Thymus (tissue), 11 donors: ENCODE results near the gene UCK1. TPM values are rescaled to one million over a fixed set of nuclear protein-coding genes. Genes with fewer than 3 reads are reported as not detected.
A peak's percentile ranks its signal among the peaks of the same experiment; 100 is the strongest.
"Not testable (repeated sequence)": the region's sequence is repeated elsewhere in the genome, so short reads cannot be mapped to it uniquely, and the experiment has no call there.

Source experiments
- DNase-seq, 9 donors: peaks; one replicate each; pipeline ENCODE4 v3.0.0-alpha.2; 2013; ENCODE audit warnings: low spot score in 9 of 9, low read depth in 6 of 9, missing footprints in 1 of 9
- H3K27ac ChIP-seq, 2 donors: one replicate each; pipeline ENCODE4 v1.5.1; 2013; ENCODE audit warnings: control low read depth in 1 of 2, low read depth in 1 of 2, low read length in 1 of 2, mild to moderate bottlenecking in 1 of 2, moderate library complexity in 1 of 2
- H3K27me3 ChIP-seq, 2 donors: one replicate each; pipeline ENCODE4 v1.5.1; 2013; ENCODE audit warnings: low read length in 1 of 2; ENCODE audit not compliant: control insufficient read depth in 2 of 2, insufficient read depth in 1 of 2
- H3K36me3 ChIP-seq, 2 donors: one replicate each; pipeline ENCODE4 v1.5.1; 2013; ENCODE audit warnings: low read length in 1 of 2, mild to moderate bottlenecking in 1 of 2, moderate library complexity in 1 of 2; ENCODE audit not compliant: control insufficient read depth in 2 of 2, insufficient read depth in 2 of 2
- H3K4me1 ChIP-seq, 2 donors: one replicate each; pipeline ENCODE4 v1.5.1; 2013; ENCODE audit warnings: low read length in 2 of 2; ENCODE audit not compliant: control insufficient read depth in 2 of 2, insufficient read depth in 2 of 2
- H3K4me3 ChIP-seq, 2 donors: one replicate each; pipeline ENCODE4 v1.5.1; 2013; ENCODE audit warnings: low read length in 2 of 2, control low read depth in 1 of 2, mild to moderate bottlenecking in 1 of 2
- H3K9me3 ChIP-seq, 2 donors: one replicate each; pipeline ENCODE4 v1.5.1; 2013; ENCODE audit warnings: low read length in 1 of 2, mild to moderate bottlenecking in 1 of 2; ENCODE audit not compliant: control insufficient read depth in 2 of 2, insufficient read depth in 1 of 2
- whole genome bisulfite sequencing: extraction: QIAGEN DNeasy Blood & Tissue Kit; methylation state at CpG from one replicate; pipeline ENCODE4 v1.1.7; 2013; 5-methylcytosine and 5-hydroxymethylcytosine counted together
- polyA plus RNA-seq: library from polyadenylated mRNA; stranded (reverse); fragments of 200-250 nt; gene quantifications from one replicate; pipeline ENCODE4 v1.2.3, GENCODE V29; 2013
- total RNA-seq: library from RNA; stranded (reverse); fragments of 120-200 nt; gene quantifications from one replicate; pipeline ENCODE4 v1.2.4, GENCODE V29; 2013
- donor health status: healthy.

The UCK1 gene
- total and polyA plus RNA-seq, 2 donors, result 24.7 to 24.9 TPM

DNA sequence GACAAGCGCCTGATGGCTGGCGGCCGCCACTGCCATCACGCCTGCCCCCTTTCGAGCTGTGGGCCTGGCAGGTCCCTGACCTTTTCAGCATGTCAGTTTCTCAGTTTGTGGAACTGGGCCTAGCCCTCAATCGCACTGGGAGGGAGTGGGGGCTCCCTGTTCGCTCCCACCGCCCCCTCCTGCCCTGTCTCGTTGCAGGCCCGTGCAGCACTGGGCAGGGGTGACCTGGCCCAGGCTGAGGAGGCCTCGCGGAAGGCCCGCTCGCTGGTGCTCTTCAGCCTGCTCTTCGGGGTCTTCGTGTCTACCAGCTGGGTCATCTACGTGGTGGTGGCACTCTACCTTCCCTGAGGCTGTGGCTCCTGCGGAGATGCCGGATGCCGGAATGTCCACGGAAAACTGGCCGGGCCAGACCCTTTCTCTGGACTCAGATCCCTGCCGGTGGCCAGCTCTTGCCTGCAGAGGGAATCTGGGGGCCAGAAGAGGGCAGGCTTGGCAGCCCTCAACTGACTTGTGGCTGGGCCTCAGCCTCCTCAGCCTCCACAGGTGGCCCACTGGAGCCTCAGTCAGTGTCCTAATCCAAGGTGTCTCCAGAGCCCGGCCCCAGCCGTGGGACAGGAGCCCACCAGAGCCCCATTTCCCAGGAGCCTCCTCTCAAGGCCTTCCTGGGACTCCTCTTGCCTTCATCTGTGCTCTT, 26.9 kb upstream of the UCK1 start:
- H3K36me3 ChIP-seq, result no peaks in the 10 kb centered on the region
- WGBS, result 96% methylated on average over 25 of the region's 25 CpGs
- H3K9me3 ChIP-seq, result peaks cover 0 to 13% of the 10 kb centered on the region in 2 donors
- H3K27me3 ChIP-seq, result peaks cover 24 to 36% of the 10 kb centered on the region in 2 donors
- H3K4me3 ChIP-seq, result no peak overlapping the region
- no peaks in the 10 kb centered on the region for H3K4me1 ChIP-seq
- no peak for DNase-seq
- H3K27ac ChIP-seq, result no peak overlapping the region

DNA sequence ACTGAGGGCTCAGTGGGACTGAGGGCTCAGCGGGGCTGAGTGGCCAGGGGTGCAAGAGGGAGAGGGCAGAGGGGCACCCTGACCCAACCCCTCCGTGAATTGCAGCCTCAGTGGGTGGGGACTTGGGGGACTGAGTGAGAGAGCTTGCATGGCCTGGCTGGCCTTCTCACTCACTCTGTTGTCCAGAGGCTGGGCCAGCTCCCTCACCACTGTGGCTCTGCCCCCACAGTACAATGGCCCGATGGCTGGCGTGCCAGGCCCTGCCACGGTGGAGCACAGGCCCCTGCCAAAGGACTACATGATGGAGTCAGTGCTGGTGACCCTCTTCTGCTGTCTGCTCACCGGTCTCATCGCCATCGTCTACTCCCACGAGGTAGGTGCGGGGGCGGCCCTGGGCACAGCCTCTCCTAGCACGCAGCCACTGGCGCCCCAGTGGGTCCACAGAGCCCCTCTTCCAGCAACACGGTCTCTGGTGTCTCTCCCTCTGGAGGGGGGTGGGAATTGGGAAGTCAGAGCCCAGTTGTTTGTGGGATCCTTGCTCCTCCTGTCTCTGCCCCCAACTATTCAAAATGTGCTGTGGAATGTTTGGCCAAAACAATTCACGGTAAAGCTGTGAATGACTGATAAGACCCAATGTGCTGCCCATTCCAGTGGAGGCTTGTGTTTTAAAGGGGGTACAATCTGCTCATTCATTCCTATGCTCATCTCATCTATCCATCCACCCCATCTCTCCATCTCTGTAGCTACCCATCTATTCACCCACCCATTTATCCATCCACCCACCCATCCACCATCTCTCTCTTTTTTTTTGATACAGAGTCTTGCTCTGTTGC, 25.0 kb upstream of the UCK1 start:
- WGBS, result 95% methylated on average over 15 of the region's 15 CpGs
- no peak for DNase-seq
- Histone ChIP-seq H3K27me3 (peaks cover 24 to 48% of the 10 kb centered on the region in 2 donors), H3K9me3 (peaks cover 0 to 7% of the 10 kb centered on the region in 2 donors), H3K27ac (no peak overlapping the region), H3K4me1 (no peaks in the 10 kb centered on the region), H3K4me3 (no peak overlapping the region), H3K36me3 (no peaks in the 10 kb centered on the region)

DNA sequence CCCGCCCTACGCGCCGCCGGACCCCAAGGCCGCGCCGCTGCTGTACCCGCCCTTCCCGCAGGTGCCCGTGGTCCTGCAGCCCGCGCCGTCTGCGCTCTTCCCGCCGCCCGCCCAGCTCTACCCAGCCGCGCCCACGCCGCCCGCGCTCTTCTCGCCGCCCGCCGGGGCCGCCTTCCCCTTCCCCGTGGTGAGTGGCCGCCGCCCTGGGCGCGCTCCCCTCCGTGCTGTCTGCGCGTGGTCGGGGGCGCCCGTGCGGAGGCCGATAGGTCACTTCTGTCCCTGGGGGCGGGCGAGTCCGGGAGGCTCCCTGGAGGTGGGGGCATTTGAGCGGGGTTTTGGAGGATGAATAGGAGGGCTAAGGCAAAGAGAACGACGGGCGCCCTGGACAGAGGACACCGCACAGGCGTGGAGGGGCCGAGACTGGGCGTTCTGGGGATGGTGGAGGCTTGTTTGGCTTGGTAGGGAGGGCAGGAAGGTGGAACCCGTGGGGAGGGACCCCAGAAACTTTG, 23.8 kb upstream of the UCK1 start:
- DNase-seq, result no peak
- H3K27ac ChIP-seq, result no peak overlapping the region
- H3K4me3 ChIP-seq, result no peak overlapping the region
- no peaks in the 10 kb centered on the region for H3K36me3 ChIP-seq
- peaks cover 0 to 7% of the 10 kb centered on the region in 2 donors for H3K9me3 ChIP-seq
- H3K4me1 ChIP-seq, result no peaks in the 10 kb centered on the region
- WGBS, result 27% methylated on average over 54 of the region's 54 CpGs
- peaks cover 24 to 53% of the 10 kb centered on the region in 2 donors for H3K27me3 ChIP-seq

DNA sequence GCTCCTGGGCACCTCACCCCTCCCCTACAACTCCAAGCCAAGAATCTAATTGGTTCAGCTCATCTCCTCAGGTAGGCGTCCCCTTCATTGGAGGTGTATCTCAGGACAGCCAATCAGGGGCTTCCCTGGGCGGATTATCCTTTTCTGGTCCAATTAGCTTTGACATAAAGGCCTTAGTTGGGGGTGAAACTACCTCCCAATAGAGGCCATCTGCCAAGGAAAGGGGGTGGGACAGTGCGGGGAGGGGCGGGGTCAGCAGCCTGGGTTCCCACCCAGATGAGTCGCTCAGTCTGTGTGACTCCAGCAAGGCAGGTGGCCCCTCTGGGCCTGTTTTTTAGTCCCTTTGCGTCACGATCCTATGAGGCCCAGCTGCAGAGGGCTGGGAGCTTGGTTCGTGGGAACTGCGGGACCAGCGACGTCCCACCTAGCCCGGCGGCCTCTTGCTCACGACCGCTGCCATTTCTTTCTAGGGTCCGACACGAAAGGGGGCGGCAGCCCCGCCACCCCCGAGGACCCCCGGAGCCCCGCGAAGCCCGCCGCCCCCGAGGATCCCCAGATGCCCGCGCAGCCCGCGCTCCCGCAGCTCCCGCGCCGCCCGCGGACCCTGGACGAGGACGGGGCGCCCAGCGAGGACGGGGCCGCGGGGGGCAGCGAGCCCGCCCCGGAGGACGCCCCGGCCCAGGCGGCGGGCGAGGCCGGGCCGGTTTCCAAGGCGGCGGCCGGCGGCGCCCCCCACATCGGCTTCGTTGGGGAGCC, 23.2 kb upstream of the UCK1 start:
- Histone ChIP-seq H3K9me3 (peaks cover 0 to 7% of the 10 kb centered on the region in 2 donors), H3K4me1 (no peaks in the 10 kb centered on the region), H3K27me3 (peaks cover 24 to 57% of the 10 kb centered on the region in 2 donors), H3K4me3 (no peak overlapping the region), H3K36me3 (no peaks in the 10 kb centered on the region), H3K27ac (no peak overlapping the region)
- no peak for DNase-seq
- WGBS, result 35% methylated on average over 60 of the region's 60 CpGs

DNA sequence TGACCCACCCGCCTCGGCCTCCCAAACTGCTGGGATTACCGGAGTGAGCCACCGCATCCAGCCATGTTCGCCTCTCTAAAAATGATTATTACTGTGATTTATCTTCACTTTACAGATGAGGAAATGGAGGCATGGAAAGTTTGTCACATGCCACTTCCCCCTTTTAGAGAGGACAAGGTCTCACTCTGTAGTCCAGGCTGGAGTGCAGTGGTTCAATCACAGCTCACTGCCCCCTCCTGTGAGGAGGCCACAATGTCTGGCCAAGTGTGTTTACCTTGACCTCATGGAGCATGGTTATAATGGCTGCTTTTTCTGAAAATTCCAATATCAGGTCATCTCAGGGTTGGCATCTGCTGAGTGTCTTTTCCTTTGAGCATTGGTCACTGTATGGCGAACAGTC, 21.0 kb upstream of the UCK1 start:
- no peaks in the 10 kb centered on the region for H3K36me3 ChIP-seq
- H3K27me3 ChIP-seq, result peaks cover 26 to 73% of the 10 kb centered on the region in 2 donors
- no peak for DNase-seq
- H3K4me1 ChIP-seq, result no peaks in the 10 kb centered on the region
- no peak overlapping the region for H3K4me3 ChIP-seq
- WGBS, result 88% methylated on average over 6 of the region's 6 CpGs
- H3K27ac ChIP-seq, result no peak overlapping the region
- peaks cover 0 to 7% of the 10 kb centered on the region in 2 donors for H3K9me3 ChIP-seq

DNA sequence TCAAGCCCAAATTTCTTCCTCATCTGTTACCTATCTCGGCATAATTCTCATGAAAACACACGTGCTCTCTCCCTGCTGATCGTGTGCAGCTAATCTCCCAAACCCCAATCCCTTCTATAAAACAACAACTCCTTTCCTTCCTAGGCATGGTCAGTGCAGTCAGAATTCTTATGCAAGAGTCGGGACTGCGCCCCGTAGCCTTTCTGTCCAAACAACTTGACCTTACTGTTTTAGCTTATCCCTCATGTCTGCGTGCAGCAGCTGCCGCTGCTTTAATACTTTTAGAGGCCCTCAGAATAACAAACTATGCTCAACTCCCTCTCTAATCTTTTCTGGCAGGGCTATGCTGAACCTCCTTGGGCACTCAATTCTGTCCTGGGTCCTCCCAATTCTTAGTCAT, 19.4 kb upstream of the UCK1 start:
- WGBS, result 94% methylated on average over 8 of the region's 8 CpGs
- peaks cover 1 to 12% of the 10 kb centered on the region in 2 donors for H3K9me3 ChIP-seq
- peaks cover 33 to 77% of the 10 kb centered on the region in 2 donors for H3K27me3 ChIP-seq
- H3K4me3 ChIP-seq, H3K27ac ChIP-seq, H3K4me1 ChIP-seq, DNase-seq, H3K36me3 ChIP-seq: not testable (repeated sequence)

DNA sequence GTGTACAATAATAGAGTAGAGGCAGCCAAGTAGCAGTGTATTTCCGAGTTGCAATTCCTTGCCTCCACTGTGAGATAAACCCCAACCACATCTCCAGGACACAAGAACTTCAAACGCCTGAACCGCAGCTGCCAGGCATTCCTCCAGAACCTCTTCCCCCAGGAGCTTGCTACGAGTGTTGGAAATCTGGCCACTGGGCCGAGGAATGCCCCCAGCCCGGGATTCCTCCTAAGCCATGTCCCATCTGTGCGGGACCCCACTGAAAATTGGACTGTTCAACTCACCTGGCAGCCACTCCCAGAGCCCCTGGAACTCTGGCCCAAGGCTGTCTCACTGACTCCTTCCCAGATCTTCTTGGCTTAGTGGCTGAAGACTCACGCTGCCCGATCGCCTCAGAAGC, 18.1 kb upstream of the UCK1 start:
- Histone ChIP-seq H3K9me3 (peaks cover 7 to 23% of the 10 kb centered on the region in 2 donors), H3K27me3 (peaks cover 26 to 80% of the 10 kb centered on the region in 2 donors)
- not testable (repeated sequence) for H3K27ac ChIP-seq, H3K36me3 ChIP-seq, H3K4me1 ChIP-seq, DNase-seq, H3K4me3 ChIP-seq
- 96% methylated on average over 10 of the region's 10 CpGs for WGBS

DNA sequence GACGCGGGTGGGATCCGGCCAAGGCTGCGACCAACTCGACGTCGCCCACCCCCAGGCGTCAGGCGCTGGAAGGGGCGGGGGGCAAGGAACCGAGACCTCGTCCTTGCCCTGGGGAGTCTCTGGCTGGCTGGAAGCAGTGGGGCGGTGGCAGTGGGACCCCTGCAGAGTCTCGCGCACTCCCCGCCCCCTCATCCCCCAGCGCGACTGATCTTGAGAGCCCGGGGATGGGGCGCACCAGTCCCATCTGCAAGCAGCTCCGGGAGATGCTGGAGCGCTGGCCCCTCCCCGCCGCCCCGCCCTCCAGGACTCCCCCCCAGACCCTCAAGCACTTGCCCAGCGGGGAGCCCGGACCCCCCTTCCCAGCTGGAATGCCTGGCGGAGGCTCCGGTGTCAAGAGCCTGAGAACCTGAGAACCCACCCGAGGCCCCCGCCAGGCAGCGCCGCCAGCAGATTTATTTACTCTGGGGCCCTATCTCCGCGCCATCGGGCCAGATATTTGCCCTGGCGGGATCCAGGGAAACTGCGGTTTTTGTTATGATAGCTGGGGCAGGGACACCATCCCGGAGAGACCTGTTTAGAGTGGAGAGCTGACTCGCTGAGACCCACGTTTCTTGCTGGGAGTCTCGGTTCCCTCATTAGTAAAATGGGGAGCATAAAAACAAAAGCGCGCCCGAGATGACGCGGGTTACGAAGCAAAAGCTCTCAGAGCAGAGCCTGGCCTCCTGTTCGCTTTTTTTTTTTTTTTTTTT, 15.4 kb upstream of the UCK1 start:
- WGBS, result 6% methylated on average over 49 of the region's 49 CpGs
- Histone ChIP-seq H3K4me3 (no peak overlapping the region), H3K4me1 (peaks cover 0 to 9% of the 10 kb centered on the region in 2 donors), H3K9me3 (peaks cover 13 to 32% of the 10 kb centered on the region in 2 donors), H3K27me3 (peaks cover 18 to 66% of the 10 kb centered on the region in 2 donors), H3K27ac (peak overlapping the region in 1 of 2 donors; percentile 4), H3K36me3 (no peaks in the 10 kb centered on the region)
- no peak for DNase-seq
